B cell (primary cell): ENCODE measurements around the gene MAGED2. TPM values are rescaled to one million over a fixed set of nuclear protein-coding genes. Genes with fewer than 3 reads are reported as not detected.

Experiments used
- ATAC-seq: fragments of 200-7000 bp; cut with Tn5 transposase; one replicate; pipeline ENCODE4 v1.10.0; 2021; ENCODE audit warnings: low read depth, mild to moderate bottlenecking, moderate number of reproducible peaks, moderate library complexity
- CTCF ChIA-PET: fragments of 350-600 bp; sonication (Branson Sonifier 250); formaldehyde crosslinking; loops from one replicate; lab custom pipeline; 2021; ENCODE audit warnings: antibody characterized with exemption, inconsistent platforms; lab: Charles Lee
- POLR2A ChIA-PET: fragments of 350-600 bp; sonication (Branson Sonifier 250); formaldehyde crosslinking; loops from one replicate; lab custom pipeline; 2021; ENCODE audit warnings: antibody characterized with exemption; lab: Charles Lee
- DNase-seq: peaks from one replicate; pipeline ENCODE4 v3.0.0; 2013
- H2AFZ ChIP-seq: 2 replicates; pipeline ENCODE4 v1.6.1; 2012; ENCODE audit warnings: mild to moderate bottlenecking, low read depth, low read length; ENCODE audit not compliant: insufficient read depth, poor library complexity, severe bottlenecking
- H3K27ac ChIP-seq, 2 donors: 1 replicate in 1 of 2; 2 replicates in 1 of 2; pipeline ENCODE4 v1.5.1; 2012 to 2013; ENCODE audit warnings: low read length in 2 of 2, mild to moderate bottlenecking in 2 of 2, moderate library complexity in 1 of 2
- H3K27me3 ChIP-seq, 4 experiments: fragments of 200-600 bp in 1 of 4; sonication (generic) in 1 of 4; replicated peaks in 1 of 4; 1 replicate in 2 of 4; 2 replicates in 2 of 4; pipeline versions ENCODE4 v1.6.1 to v1.7.0; 2013 to 2016; ENCODE audit warnings: low read length in 3 of 4, mild to moderate bottlenecking in 2 of 4, mixed read lengths in 1 of 4, moderate library complexity in 1 of 4; ENCODE audit not compliant: insufficient read depth in 4 of 4, control insufficient read depth in 3 of 4; ENCODE audit errors: control extremely low read depth in 1 of 4
- H3K36me3 ChIP-seq, 2 experiments: replicated peaks in 1 of 2; 1 replicate in 1 of 2; 2 replicates in 1 of 2; pipeline versions ENCODE4 v1.6.1 to v1.7.1; 2013; ENCODE audit warnings: low read length in 1 of 2; ENCODE audit not compliant: insufficient read depth in 2 of 2, control insufficient read depth in 1 of 2; ENCODE audit errors: control extremely low read depth in 1 of 2, extremely low read depth in 1 of 2
- H3K4me1 ChIP-seq, 2 donors: fragments of 200-600 bp in 1 of 2; sonication (generic) in 1 of 2; 1 replicate in 1 of 2; 2 replicates in 1 of 2; pipeline versions ENCODE4 v1.5.1 to v1.6.1; 2013 to 2017; ENCODE audit warnings: low read length in 2 of 2; ENCODE audit not compliant: control insufficient read depth in 2 of 2, insufficient read depth in 2 of 2
- H3K4me2 ChIP-seq: replicated peaks from 2 replicates; pipeline ENCODE3; 2012; ENCODE audit warnings: mild to moderate bottlenecking, low read depth, low read length; ENCODE audit not compliant: poor library complexity, severe bottlenecking
- H3K4me3 ChIP-seq, 5 experiments: fragments of 200-600 bp in 1 of 5; sonication (generic) in 1 of 5; 1 replicate in 3 of 5; 2 replicates in 2 of 5; pipeline versions ENCODE4 v1.5.1 to v1.7.0; 2011 to 2016; ENCODE audit warnings: low read length in 4 of 5, mild to moderate bottlenecking in 4 of 5, low read depth in 2 of 5, control low read depth in 1 of 5, moderate library complexity in 1 of 5; ENCODE audit not compliant: insufficient read depth in 1 of 5; ENCODE audit errors: control extremely low read depth in 1 of 5, extremely low read depth in 1 of 5
- H3K79me2 ChIP-seq: fragments of 200-600 bp; sonication (generic); one replicate; pipeline ENCODE4 v1.6.0; 2016; ENCODE audit warnings: low read length; ENCODE audit not compliant: control insufficient read depth, insufficient read depth
- H3K9ac ChIP-seq: fragments of 200-600 bp; sonication (generic); 2 replicates; pipeline ENCODE4 v1.6.1; 2017; ENCODE audit warnings: mild to moderate bottlenecking, low read length, moderate library complexity
- H3K9me3 ChIP-seq, 3 donors: one replicate each; pipeline versions ENCODE4 v1.6.1 to v1.7.1; 2013; ENCODE audit warnings: low read length in 2 of 3; ENCODE audit not compliant: control insufficient read depth in 2 of 3, insufficient read depth in 1 of 3; ENCODE audit errors: control extremely low read depth in 1 of 3
- H4K20me1 ChIP-seq: 2 replicates; pipeline ENCODE4 v1.6.0; 2012; ENCODE audit warnings: mild to moderate bottlenecking, low read length; ENCODE audit not compliant: insufficient read depth, control insufficient read depth, poor library complexity, severe bottlenecking
- H3K27ac Mint-ChIP-seq: one replicate; pipeline ENCODE4 v1.8.0; 2021; ENCODE audit warnings: mixed read lengths
- H3K27me3 Mint-ChIP-seq: one replicate; pipeline ENCODE4 v1.8.0; 2021; ENCODE audit warnings: mixed read lengths
- H3K4me1 Mint-ChIP-seq: one replicate; pipeline ENCODE4 v1.8.0; 2021; ENCODE audit warnings: mixed read lengths
- H3K4me3 Mint-ChIP-seq: one replicate; pipeline ENCODE4 v1.8.0; 2021; ENCODE audit warnings: mixed read lengths
- H3K9me3 Mint-ChIP-seq: one replicate; pipeline ENCODE4 v1.8.0; 2022; ENCODE audit warnings: mixed read lengths; ENCODE audit not compliant: insufficient read depth
- CTCF ChIP-seq: fragments of 200-600 bp; IDR thresholded peaks from one replicate; pipeline ENCODE4 v1.8.0; 2022; ENCODE audit warnings: antibody characterized with exemption, mild to moderate bottlenecking
- EZH2 ChIP-seq: IDR thresholded peaks from 2 replicates; pipeline ENCODE4 v1.6.1; 2012; ENCODE audit warnings: borderline replicate concordance, low read depth, mild to moderate bottlenecking, moderate library complexity, low read length; ENCODE audit not compliant: insufficient read depth, poor library complexity, severe bottlenecking
- WGBS: methylation state at CpG from one replicate; pipeline ENCODE4 v1.1.5; 2013; ENCODE audit warnings: missing lambda C conversion rate; ENCODE audit not compliant: insufficient coverage; 5-methylcytosine and 5-hydroxymethylcytosine counted together
- intact Hi-C: fragments of 100-400 bp; cut with micrococcal nuclease; formaldehyde crosslinking; loops from one replicate; pipeline ENCODE4 v1.10.0; 2022
- polyA plus RNA-seq: library from polyadenylated mRNA; depleted of rRNA; stranded (reverse); fragments of >200 nt; gene quantifications from 2 replicates; pipeline ENCODE4 v1.2.3, GENCODE V29; 2012
- total RNA-seq, 2 donors: library from RNA; stranded (reverse); fragments of 120-200 nt in 1 of 2; gene quantifications; 1 replicate in 1 of 2; 2 replicates in 1 of 2; pipeline versions ENCODE4 v1.2.3 to v1.2.4, GENCODE V29; 2013 to 2022

Gene MAGED2
- total and polyA plus RNA-seq, 2 donors (not counting 1 experiment from before 2014, with no cell fraction given): 47.8 to 87.2 TPM

GRCh38 chrX:54825716-54826438, 18.3 kb downstream of the MAGED2 start:
- no peaks in the 10 kb centered on the region for H3K79me2 ChIP-seq
- DNase-seq: no peak
- 95% methylated on average over 4 of the region's 8 CpGs for WGBS

More at GRCh38 chrX:54825716-54826438, 18.3 kb downstream of the MAGED2 start:
- Histone ChIP-seq H2AFZ (no peak overlapping the region), H3K4me3 (no peak overlapping the region), H3K27ac (no peak overlapping the region), H3K9ac (no peak overlapping the region), H3K9me3 (no peaks in the 10 kb centered on the region), H3K36me3 (no peaks in the 10 kb centered on the region), H3K4me1 (no peaks in the 10 kb centered on the region), H3K27me3 (no peaks in the 10 kb centered on the region), H4K20me1 (no peaks in the 10 kb centered on the region), H3K4me2 (no peak overlapping the region)
- no peaks in the 10 kb centered on the region for H3K27me3 Mint-ChIP-seq
- H3K4me1 Mint-ChIP-seq: no peaks in the 10 kb centered on the region
- CTCF ChIA-PET: no interaction called here
- H3K4me3 Mint-ChIP-seq: no peak overlapping the region
- H3K27ac Mint-ChIP-seq: no peak overlapping the region
- intact Hi-C loops: loop anchor here (5.0 kb wide), 1 partner anchor 231 kb away; no protein-coding TSS in a partner anchor
- H3K9me3 Mint-ChIP-seq: no peaks in the 10 kb centered on the region
- TF ChIP-seq EZH2 (no peak), CTCF (peak; percentile 19)
- no peak for ATAC-seq
- POLR2A ChIA-PET: no interaction called here
